Measurements from ENCODE around the gene MGAT5. TPM values are rescaled to one million over a fixed set of nuclear protein-coding genes. Genes with fewer than 3 reads are reported as not detected.

Gene MGAT5
- polyA plus RNA-seq, 6 donors from 2014 or later: 9.7 to 41.3 (median 29.6) TPM

- Mint-ChIP-seq H3K27me3 (no peaks in the 10 kb centered on the region), H3K27ac (peak overlapping the region; percentile 90 to 100 (median 99)), H3K4me1 (peaks cover 88 to 98% (median 95%) of the 10 kb centered on the region in 3 donors), H3K36me3 (peaks cover 33 to 35% of the 10 kb centered on the region in 2 donors), H3K9me3 (peaks cover 4 to 12% (median 7%) of the 10 kb centered on the region in 7 donors), H3K4me3 (peak overlapping the region in 7 of 8 donors; percentile 12 to 90 (median 69))
- ATAC-seq (ENCODE audit: low read depth in 2 of 2) (no peak), DNase-seq (no peak)
Measured at GRCh38 chr2:134276381-134277172, 22.7 kb downstream of the MGAT5 start.

- Mint-ChIP-seq H3K9me3 (peaks cover 4 to 12% (median 7%) of the 10 kb centered on the region in 7 donors), H3K4me1 (peaks cover 88 to 98% (median 95%) of the 10 kb centered on the region in 3 donors), H3K4me3 (peak overlapping the region in 7 of 8 donors; percentile 1 to 90 (median 66)), H3K27ac (peak overlapping the region; percentile 90 to 100 (median 98)), H3K27me3 (no peaks in the 10 kb centered on the region), H3K36me3 (peaks cover 26 to 29% of the 10 kb centered on the region in 2 donors)
- no peak for ATAC-seq (ENCODE audit: low read depth in 2 of 2)
- DNase-seq: no peak
Measured at GRCh38 chr2:134277223-134277622, 23.4 kb downstream of the MGAT5 start.

GRCh38 chr2:134278553-134278952, 24.7 kb downstream of the MGAT5 start:
- H3K36me3 Mint-ChIP-seq: peaks cover 18 to 26% of the 10 kb centered on the region in 2 donors
- DNase-seq (no peak), ATAC-seq (ENCODE audit: low read depth in 2 of 2) (no peak)
- peaks cover 4 to 12% (median 7%) of the 10 kb centered on the region in 7 donors for H3K9me3 Mint-ChIP-seq
- H3K4me3 Mint-ChIP-seq: peak overlapping the region in 6 of 8 donors; percentile 13 to 81 (median 58)
- H3K4me1 Mint-ChIP-seq: peaks cover 88 to 98% (median 95%) of the 10 kb centered on the region in 3 donors
- no peaks in the 10 kb centered on the region for H3K27me3 Mint-ChIP-seq
- peak overlapping the region; percentile 77 to 100 (median 92) for H3K27ac Mint-ChIP-seq

- Mint-ChIP-seq H3K27me3 (no peaks in the 10 kb centered on the region), H3K9me3 (peaks cover 4 to 12% (median 7%) of the 10 kb centered on the region in 7 donors), H3K4me3 (peak overlapping the region in 7 of 8 donors; percentile 26 to 84 (median 44)), H3K36me3 (peaks cover 16 to 26% of the 10 kb centered on the region in 2 donors), H3K27ac (peak overlapping the region; percentile 11 to 100 (median 92)), H3K4me1 (peaks cover 85 to 96% (median 91%) of the 10 kb centered on the region in 3 donors)
- DNase-seq (no peak), ATAC-seq (ENCODE audit: low read depth in 2 of 2) (no peak)
Measured at GRCh38 chr2:134279417-134279816, 25.5 kb downstream of the MGAT5 start.

- Mint-ChIP-seq H3K4me1 (peaks cover 81 to 96% (median 83%) of the 10 kb centered on the region in 3 donors), H3K27ac (peak overlapping the region; percentile 11 to 100 (median 82))
- ATAC-seq (ENCODE audit: low read depth in 2 of 2): no peak
Measured at GRCh38 chr2:134280231-134280630, 26.4 kb downstream of the MGAT5 start.

GRCh38 chr2:134280726-134281125, 26.9 kb downstream of the MGAT5 start:
- no peak for ATAC-seq (ENCODE audit: low read depth in 2 of 2)
- DNase-seq: no peak
- Mint-ChIP-seq H3K36me3 (peaks cover 16 to 26% of the 10 kb centered on the region in 2 donors), H3K27me3 (no peaks in the 10 kb centered on the region), H3K27ac (peak overlapping the region in 3 of 6 donors; percentile 52 to 97 (median 95)), H3K9me3 (peaks cover 4 to 12% (median 7%) of the 10 kb centered on the region in 7 donors), H3K4me1 (peaks cover 82 to 92% (median 83%) of the 10 kb centered on the region in 3 donors), H3K4me3 (peak overlapping the region in 4 of 8 donors; percentile 9 to 85 (median 42))

More at GRCh38 chr2:134280231-134280630, 26.4 kb downstream of the MGAT5 start:
- Mint-ChIP-seq H3K9me3 (peaks cover 4 to 12% (median 7%) of the 10 kb centered on the region in 7 donors), H3K27me3 (no peaks in the 10 kb centered on the region), H3K4me3 (peak overlapping the region; percentile 40 to 84 (median 59)), H3K36me3 (peaks cover 16 to 26% of the 10 kb centered on the region in 2 donors)
- DNase-seq: no peak

GRCh38 chr2:134281815-134282419, 28.0 kb downstream of the MGAT5 start:
- Mint-ChIP-seq H3K9me3 (peaks cover 4 to 10% (median 5%) of the 10 kb centered on the region in 7 donors), H3K27ac (peak overlapping the region in 5 of 6 donors; percentile 75 to 98 (median 93)), H3K27me3 (no peaks in the 10 kb centered on the region), H3K4me3 (peak overlapping the region in 6 of 8 donors; percentile 4 to 88 (median 84)), H3K4me1 (peaks cover 76 to 80% (median 76%) of the 10 kb centered on the region in 3 donors), H3K36me3 (peaks cover 8 to 19% of the 10 kb centered on the region in 2 donors)
- ATAC-seq (ENCODE audit: low read depth in 2 of 2) (no peak), DNase-seq (no peak)

- Mint-ChIP-seq H3K27me3 (no peaks in the 10 kb centered on the region), H3K36me3 (peaks cover 0 to 14% of the 10 kb centered on the region in 2 donors), H3K9me3 (peaks cover 0 to 4% (median 0%) of the 10 kb centered on the region in 7 donors), H3K4me1 (peaks cover 68 to 73% (median 69%) of the 10 kb centered on the region in 3 donors), H3K4me3 (peak overlapping the region; percentile 63 to 88 (median 78)), H3K27ac (peak overlapping the region in 5 of 6 donors; percentile 88 to 98 (median 93))
- DNase-seq (no peak), ATAC-seq (ENCODE audit: low read depth in 2 of 2) (peak; percentile 44 to 52)
Measured at GRCh38 chr2:134282629-134283400, 28.9 kb downstream of the MGAT5 start.

GRCh38 chr2:134283661-134284060, 29.8 kb downstream of the MGAT5 start:
- peaks cover 0 to 1% (median 0%) of the 10 kb centered on the region in 7 donors for H3K9me3 Mint-ChIP-seq
- peaks cover 60 to 64% (median 60%) of the 10 kb centered on the region in 3 donors for H3K4me1 Mint-ChIP-seq
- no peaks in the 10 kb centered on the region for H3K27me3 Mint-ChIP-seq
- DNase-seq (no peak), ATAC-seq (ENCODE audit: low read depth in 2 of 2) (no peak)
- peaks cover 0 to 10% of the 10 kb centered on the region in 2 donors for H3K36me3 Mint-ChIP-seq
- H3K27ac Mint-ChIP-seq: peak overlapping the region in 5 of 6 donors; percentile 88 to 98 (median 93)
- peak overlapping the region in 7 of 8 donors; percentile 65 to 88 (median 82) for H3K4me3 Mint-ChIP-seq

GRCh38 chr2:134284119-134284670, 30.3 kb downstream of the MGAT5 start:
- H3K9me3 Mint-ChIP-seq: no peaks in the 10 kb centered on the region
- peak overlapping the region in 5 of 8 donors; percentile 65 to 88 (median 84) for H3K4me3 Mint-ChIP-seq
- H3K36me3 Mint-ChIP-seq: peaks cover 0 to 5% of the 10 kb centered on the region in 2 donors
- no peak for DNase-seq
- H3K27ac Mint-ChIP-seq: peak overlapping the region in 4 of 6 donors; percentile 54 to 98 (median 92)
- H3K27me3 Mint-ChIP-seq: no peaks in the 10 kb centered on the region
- H3K4me1 Mint-ChIP-seq: peaks cover 54 to 59% (median 55%) of the 10 kb centered on the region in 3 donors
- no peak for ATAC-seq (ENCODE audit: low read depth in 2 of 2)

- DNase-seq (peak; percentile 42), ATAC-seq (ENCODE audit: low read depth in 2 of 2) (peak; percentile 69 to 75)
- Mint-ChIP-seq H3K27ac (peak overlapping the region in 2 of 6 donors; percentile 86 to 95), H3K4me3 (peak overlapping the region in 4 of 8 donors; percentile 42 to 81 (median 65)), H3K36me3 (no peaks in the 10 kb centered on the region), H3K9me3 (no peaks in the 10 kb centered on the region), H3K27me3 (no peaks in the 10 kb centered on the region), H3K4me1 (peaks cover 26 to 34% (median 28%) of the 10 kb centered on the region in 3 donors)
Measured at GRCh38 chr2:134287323-134287722, 33.5 kb downstream of the MGAT5 start.

- Mint-ChIP-seq H3K9me3 (no peaks in the 10 kb centered on the region), H3K27me3 (no peaks in the 10 kb centered on the region), H3K27ac (no peak overlapping the region), H3K4me1 (peaks cover 13 to 31% (median 16%) of the 10 kb centered on the region in 3 donors), H3K36me3 (peaks cover 0 to 2% of the 10 kb centered on the region in 2 donors), H3K4me3 (no peak overlapping the region)
- no peak for ATAC-seq (ENCODE audit: low read depth in 2 of 2)
- DNase-seq: no peak
Measured at GRCh38 chr2:134288814-134289213, 34.9 kb downstream of the MGAT5 start.
